ENCODE measurements around the gene ERC1. TPM values are rescaled to one million over a fixed set of nuclear protein-coding genes. Genes with fewer than 3 reads are reported as not detected.
A peak's percentile ranks its signal among the peaks of the same experiment; 100 is the strongest.
"Not testable (repeated sequence)": the region's sequence is repeated elsewhere in the genome, so short reads cannot be mapped to it uniquely, and the experiment has no call there.

ERC1 gene
- polyA plus RNA-seq, 1 donor: 17.5 TPM

DNA sequence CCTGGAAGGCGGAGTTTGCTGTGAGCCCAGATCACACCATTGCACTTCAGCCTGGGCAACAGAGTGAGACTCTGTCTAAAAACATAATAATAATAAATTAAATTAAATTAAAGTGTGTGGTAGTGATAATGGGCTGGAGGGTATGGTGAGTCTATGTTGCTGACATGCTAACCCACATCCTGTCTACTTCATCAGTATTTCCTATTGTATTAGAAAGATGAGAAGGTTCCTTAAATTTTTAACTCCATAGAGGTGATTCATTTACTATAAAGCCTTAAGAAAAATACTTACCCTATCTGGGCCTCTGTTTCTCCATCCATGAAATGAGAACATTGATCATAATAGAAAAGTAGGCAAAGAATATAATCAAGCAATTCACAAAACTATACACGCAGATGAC lies 322.9 kb downstream of the ERC1 start:
- Histone ChIP-seq H3K27ac (ENCODE audit: low read length) (no peak overlapping the region), H3K9me3 (ENCODE audit: control insufficient read depth, low read depth, low read length) (peaks cover 2% of the 10 kb centered on the region), H3K4me3 (ENCODE audit: low read length) (no peak overlapping the region), H3K4me1 (ENCODE audit: control insufficient read depth, insufficient read depth, low read length) (peaks cover 5% of the 10 kb centered on the region), H3K36me3 (ENCODE audit: control insufficient read depth, insufficient read depth, low read length) (peaks cover 2% of the 10 kb centered on the region), H3K27me3 (ENCODE audit: control insufficient read depth, insufficient read depth, low read length) (no peaks in the 10 kb centered on the region)
- whole genome bisulfite sequencing (ENCODE audit: insufficient coverage, low lambda C conversion rate): 100% methylated on average over 1 of the region's 2 CpGs
- no peak for DNase-seq

GRCh38 chr12:1314523-1314922 lies 323.5 kb downstream of the ERC1 start:
- no peak for DNase-seq
- Histone ChIP-seq H3K27ac (ENCODE audit: low read length) (no peak overlapping the region), H3K4me1 (ENCODE audit: control insufficient read depth, insufficient read depth, low read length) (peaks cover 5% of the 10 kb centered on the region), H3K4me3 (ENCODE audit: low read length) (no peak overlapping the region), H3K27me3 (ENCODE audit: control insufficient read depth, insufficient read depth, low read length) (no peaks in the 10 kb centered on the region), H3K9me3 (ENCODE audit: control insufficient read depth, low read depth, low read length) (peaks cover 2% of the 10 kb centered on the region), H3K36me3 (ENCODE audit: control insufficient read depth, insufficient read depth, low read length) (peaks cover 2% of the 10 kb centered on the region)
- 92% methylated on average over 1 of the region's 1 CpG for WGBS (ENCODE audit: insufficient coverage, low lambda C conversion rate)

DNA sequence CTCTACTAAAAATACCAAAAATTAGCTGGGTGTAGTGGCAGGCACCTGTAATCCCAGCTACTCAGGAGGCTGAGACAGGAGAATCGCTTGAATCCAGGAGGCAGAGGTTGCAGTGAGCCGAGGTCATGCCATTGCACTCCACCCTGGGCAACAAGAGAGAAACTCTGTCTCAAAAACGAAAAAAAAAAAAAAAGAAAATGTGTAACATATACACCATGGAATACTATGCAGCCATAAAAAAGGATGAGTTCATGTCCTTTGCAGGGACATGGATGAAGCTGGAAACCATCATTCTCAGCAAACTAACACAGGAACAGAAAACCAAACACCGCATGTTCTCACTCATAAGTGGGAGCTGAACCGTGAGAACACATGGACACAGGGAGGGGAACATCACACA lies 326.0 kb downstream of the ERC1 start:
- not testable (repeated sequence) for H3K9me3 ChIP-seq (ENCODE audit: control insufficient read depth, low read depth, low read length); H3K27ac ChIP-seq (ENCODE audit: low read length); H3K4me1 ChIP-seq (ENCODE audit: control insufficient read depth, insufficient read depth, low read length); H3K36me3 ChIP-seq (ENCODE audit: control insufficient read depth, insufficient read depth, low read length); H3K4me3 ChIP-seq (ENCODE audit: low read length); DNase-seq; H3K27me3 ChIP-seq (ENCODE audit: control insufficient read depth, insufficient read depth, low read length)
- WGBS (ENCODE audit: insufficient coverage, low lambda C conversion rate): no CpG with 5 or more reads among the region's 5 CpGs

DNA sequence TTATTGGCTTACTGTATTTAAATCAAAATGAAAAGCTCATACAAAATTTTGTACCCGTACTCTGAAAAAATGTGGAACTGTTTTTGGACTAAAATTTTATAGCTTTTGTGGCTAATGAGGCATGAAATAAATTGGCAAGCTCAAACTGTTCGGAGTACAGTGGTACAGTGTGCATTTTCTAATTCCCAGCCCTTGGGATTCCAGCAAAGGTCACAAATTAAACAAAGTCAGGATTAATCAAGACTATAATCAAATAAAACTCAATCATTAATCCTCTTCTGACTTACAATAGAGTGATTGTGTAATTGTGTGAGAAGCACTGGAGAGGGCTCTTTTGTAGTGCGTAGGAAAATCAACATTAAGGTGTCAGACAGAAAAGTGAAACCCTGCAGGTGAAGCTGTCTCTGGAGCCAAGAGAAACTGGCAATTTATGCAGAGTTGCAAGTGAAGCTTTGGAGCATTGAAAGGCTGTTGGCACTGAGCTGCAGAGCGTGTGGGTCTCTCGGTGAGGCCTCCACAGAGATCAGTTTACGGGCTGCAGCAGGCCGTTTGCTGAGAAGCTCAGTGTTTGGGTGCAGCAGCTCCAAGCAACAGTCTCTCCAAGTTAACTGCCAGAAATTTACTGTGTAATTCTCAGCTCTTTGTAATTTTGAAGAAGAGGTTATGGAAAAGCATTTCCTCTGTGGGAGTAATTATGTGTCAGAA lies 327.5 kb downstream of the ERC1 start:
- H3K4me3 ChIP-seq (ENCODE audit: low read length): no peak overlapping the region

DNA sequence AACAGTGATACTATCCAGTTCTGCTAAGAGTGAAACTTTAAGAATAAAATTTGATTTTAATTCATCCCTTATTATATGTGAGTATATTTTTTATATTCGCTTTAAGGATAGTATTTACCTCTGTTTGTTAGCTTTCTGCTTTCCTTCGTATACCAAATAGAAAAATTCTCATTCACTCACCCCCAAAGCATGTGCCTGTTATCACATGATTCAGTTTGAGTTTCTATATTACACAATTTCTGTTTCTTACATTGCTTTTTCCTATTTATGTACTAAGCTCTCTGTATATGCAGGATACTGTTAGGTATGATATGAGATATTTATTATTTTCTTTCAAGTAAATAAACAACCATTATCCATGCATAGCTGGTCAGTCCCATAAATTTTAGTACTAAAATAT lies 328.2 kb downstream of the ERC1 start:
- Histone ChIP-seq H3K27ac (ENCODE audit: low read length) (peak overlapping the region; percentile 57), H3K36me3 (ENCODE audit: control insufficient read depth, insufficient read depth, low read length) (no peaks in the 10 kb centered on the region), H3K9me3 (ENCODE audit: control insufficient read depth, low read depth, low read length) (peaks cover 2% of the 10 kb centered on the region), H3K4me1 (ENCODE audit: control insufficient read depth, insufficient read depth, low read length) (peaks cover 5% of the 10 kb centered on the region), H3K27me3 (ENCODE audit: control insufficient read depth, insufficient read depth, low read length) (no peaks in the 10 kb centered on the region), H3K4me3 (ENCODE audit: low read length) (no peak overlapping the region)
- 81% methylated on average over 2 of the region's 2 CpGs for WGBS (ENCODE audit: insufficient coverage, low lambda C conversion rate)
- DNase-seq: peak in 1 of 2 donors; percentile 11

More for the DNA sequence above, 327.5 kb downstream of the ERC1 start:
- Histone ChIP-seq H3K27me3 (ENCODE audit: control insufficient read depth, insufficient read depth, low read length) (no peaks in the 10 kb centered on the region), H3K4me1 (ENCODE audit: control insufficient read depth, insufficient read depth, low read length) (peaks cover 5% of the 10 kb centered on the region), H3K27ac (ENCODE audit: low read length) (peak overlapping the region; percentile 57), H3K36me3 (ENCODE audit: control insufficient read depth, insufficient read depth, low read length) (no peaks in the 10 kb centered on the region), H3K9me3 (ENCODE audit: control insufficient read depth, low read depth, low read length) (peaks cover 2% of the 10 kb centered on the region)
- peak; percentile 23 to 47 for DNase-seq
- WGBS (ENCODE audit: insufficient coverage, low lambda C conversion rate): 78% methylated on average over 1 of the region's 7 CpGs

GRCh38 chr12:1320021-1320420 lies 329.0 kb downstream of the ERC1 start:
- DNase-seq: no peak
- Histone ChIP-seq H3K36me3 (ENCODE audit: control insufficient read depth, insufficient read depth, low read length) (no peaks in the 10 kb centered on the region), H3K4me1 (ENCODE audit: control insufficient read depth, insufficient read depth, low read length) (peaks cover 5% of the 10 kb centered on the region), H3K27me3 (ENCODE audit: control insufficient read depth, insufficient read depth, low read length) (no peaks in the 10 kb centered on the region), H3K9me3 (ENCODE audit: control insufficient read depth, low read depth, low read length) (no peaks in the 10 kb centered on the region), H3K27ac (ENCODE audit: low read length) (no peak overlapping the region), H3K4me3 (ENCODE audit: low read length) (no peak overlapping the region)
- WGBS (ENCODE audit: insufficient coverage, low lambda C conversion rate): no CpG with 5 or more reads among the region's 1 CpG

DNA sequence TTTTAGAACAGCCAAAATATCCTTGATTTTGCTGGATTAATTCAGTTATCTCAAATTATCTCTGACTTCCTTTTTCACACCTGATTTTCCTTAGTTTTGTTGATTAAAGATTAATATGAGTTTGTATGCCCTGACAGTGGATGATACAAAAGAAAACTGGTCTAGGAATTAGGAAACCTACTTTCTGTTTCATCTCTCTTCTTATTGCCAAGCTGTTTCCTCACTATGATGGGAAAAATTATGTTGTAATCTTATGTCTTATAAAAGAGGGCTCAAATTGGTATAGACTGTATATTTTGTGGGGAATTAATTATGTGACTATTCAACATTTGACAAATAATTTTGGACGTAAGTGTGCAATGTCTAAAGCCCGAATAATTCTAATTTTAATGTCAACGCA lies 331.8 kb downstream of the ERC1 start:
- Histone ChIP-seq H3K27ac (ENCODE audit: low read length) (no peak overlapping the region), H3K4me3 (ENCODE audit: low read length) (no peak overlapping the region), H3K4me1 (ENCODE audit: control insufficient read depth, insufficient read depth, low read length) (peaks cover 5% of the 10 kb centered on the region), H3K9me3 (ENCODE audit: control insufficient read depth, low read depth, low read length) (no peaks in the 10 kb centered on the region), H3K27me3 (ENCODE audit: control insufficient read depth, insufficient read depth, low read length) (no peaks in the 10 kb centered on the region), H3K36me3 (ENCODE audit: control insufficient read depth, insufficient read depth, low read length) (no peaks in the 10 kb centered on the region)
- 100% methylated on average over 2 of the region's 3 CpGs for WGBS (ENCODE audit: insufficient coverage, low lambda C conversion rate)
- no peak for DNase-seq

DNA sequence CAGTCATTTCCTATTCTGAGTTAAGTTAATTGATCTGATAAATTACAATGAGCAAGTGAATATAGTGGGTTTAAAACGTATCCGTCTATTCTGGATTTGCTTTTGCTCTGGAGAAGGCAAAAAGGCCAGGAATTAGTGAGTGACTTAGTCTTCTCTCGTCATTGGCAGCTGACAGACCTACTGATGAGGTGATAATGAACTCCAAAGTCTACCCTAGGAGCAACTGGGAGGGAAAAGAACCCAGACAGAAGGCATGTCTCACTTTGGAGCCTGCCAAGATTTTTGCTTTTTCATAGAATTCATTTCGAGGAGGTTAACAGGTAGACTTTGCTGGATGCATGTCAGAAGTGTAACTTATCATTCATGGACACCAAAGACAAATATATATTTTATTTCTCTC lies 333.1 kb downstream of the ERC1 start:
- 60% methylated on average over 1 of the region's 4 CpGs for WGBS (ENCODE audit: insufficient coverage, low lambda C conversion rate)
- Histone ChIP-seq H3K36me3 (ENCODE audit: control insufficient read depth, insufficient read depth, low read length) (no peaks in the 10 kb centered on the region), H3K9me3 (ENCODE audit: control insufficient read depth, low read depth, low read length) (no peaks in the 10 kb centered on the region), H3K27me3 (ENCODE audit: control insufficient read depth, insufficient read depth, low read length) (no peaks in the 10 kb centered on the region), H3K27ac (ENCODE audit: low read length) (no peak overlapping the region), H3K4me1 (ENCODE audit: control insufficient read depth, insufficient read depth, low read length) (no peaks in the 10 kb centered on the region), H3K4me3 (ENCODE audit: low read length) (no peak overlapping the region)
- DNase-seq: no peak

- no peak for DNase-seq
- no peaks in the 10 kb centered on the region for H3K9me3 ChIP-seq (ENCODE audit: control insufficient read depth, low read depth, low read length)
- peaks cover 3% of the 10 kb centered on the region for H3K4me1 ChIP-seq (ENCODE audit: control insufficient read depth, insufficient read depth, low read length)
- H3K27ac ChIP-seq (ENCODE audit: low read length): no peak overlapping the region
- 60% methylated on average over 1 of the region's 5 CpGs for WGBS (ENCODE audit: insufficient coverage, low lambda C conversion rate)
- no peaks in the 10 kb centered on the region for H3K36me3 ChIP-seq (ENCODE audit: control insufficient read depth, insufficient read depth, low read length)
- no peak overlapping the region for H3K4me3 ChIP-seq (ENCODE audit: low read length)
- no peaks in the 10 kb centered on the region for H3K27me3 ChIP-seq (ENCODE audit: control insufficient read depth, insufficient read depth, low read length)
Observed at GRCh38 chr12:1324910-1325309, 333.9 kb downstream of the ERC1 start.

DNA sequence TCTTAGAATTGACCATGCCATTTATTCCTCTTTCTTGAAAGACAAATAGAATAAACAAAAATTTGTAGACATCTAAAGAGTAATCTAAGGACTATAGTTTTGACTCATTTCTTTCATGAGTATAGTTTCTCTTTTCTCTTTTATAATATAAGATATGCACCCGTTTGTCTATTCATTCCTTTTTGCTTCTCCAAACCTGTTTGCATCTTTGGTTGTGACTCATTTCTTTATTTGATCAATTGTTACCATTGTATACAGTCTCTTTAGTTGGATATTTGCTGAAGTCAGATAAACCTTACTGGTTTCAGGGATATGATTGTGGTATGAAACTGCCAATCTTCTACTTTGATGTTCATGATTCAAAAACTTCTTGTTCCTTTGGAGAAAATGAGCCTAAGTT lies 334.6 kb downstream of the ERC1 start:
- H3K4me1 ChIP-seq (ENCODE audit: control insufficient read depth, insufficient read depth, low read length): peaks cover 3% of the 10 kb centered on the region
- DNase-seq: no peak
- no peaks in the 10 kb centered on the region for H3K27me3 ChIP-seq (ENCODE audit: control insufficient read depth, insufficient read depth, low read length)
- no peak overlapping the region for H3K27ac ChIP-seq (ENCODE audit: low read length)
- 44% methylated on average over 1 of the region's 1 CpG for WGBS (ENCODE audit: insufficient coverage, low lambda C conversion rate)
- H3K9me3 ChIP-seq (ENCODE audit: control insufficient read depth, low read depth, low read length): no peaks in the 10 kb centered on the region
- H3K36me3 ChIP-seq (ENCODE audit: control insufficient read depth, insufficient read depth, low read length): no peaks in the 10 kb centered on the region
- no peak overlapping the region for H3K4me3 ChIP-seq (ENCODE audit: low read length)

DNA sequence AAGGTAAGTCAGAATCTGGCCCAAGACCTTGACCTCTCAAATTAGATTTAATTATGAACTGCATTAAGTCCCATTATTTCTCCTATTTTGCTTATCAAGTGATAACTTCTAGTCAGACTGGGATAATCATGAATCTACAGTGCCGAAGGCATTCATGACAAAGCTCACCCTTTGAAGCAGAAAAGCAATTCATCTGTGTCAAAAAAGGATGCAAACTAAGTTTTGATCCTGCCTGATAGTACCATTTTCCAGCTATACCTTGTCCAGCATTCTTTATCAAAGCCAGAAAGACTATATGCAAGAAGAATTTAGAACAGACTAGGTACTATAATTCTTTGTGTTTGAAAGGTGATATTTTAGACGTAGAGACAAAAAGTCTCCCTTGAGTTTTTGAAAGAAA lies 335.2 kb downstream of the ERC1 start:
- Histone ChIP-seq H3K36me3 (ENCODE audit: control insufficient read depth, insufficient read depth, low read length) (no peaks in the 10 kb centered on the region), H3K27ac (ENCODE audit: low read length) (no peak overlapping the region), H3K4me3 (ENCODE audit: low read length) (no peak overlapping the region), H3K9me3 (ENCODE audit: control insufficient read depth, low read depth, low read length) (no peaks in the 10 kb centered on the region), H3K4me1 (ENCODE audit: control insufficient read depth, insufficient read depth, low read length) (peaks cover 3% of the 10 kb centered on the region), H3K27me3 (ENCODE audit: control insufficient read depth, insufficient read depth, low read length) (no peaks in the 10 kb centered on the region)
- no CpG with 5 or more reads among the region's 2 CpGs for WGBS (ENCODE audit: insufficient coverage, low lambda C conversion rate)
- no peak for DNase-seq
